Activated T-helper 1 cell treated with Interleukin-2 at 50 U/mL for 16 hours (primary cell): ENCODE results near the gene CDHR5.
"Not testable (repeated sequence)": the region's sequence is repeated elsewhere in the genome, so short reads cannot be mapped to it uniquely, and the experiment has no call there.

Experiments
- DNase-seq: peaks from one replicate; pipeline ENCODE4 v3.0.0-alpha.2; 2020; ENCODE audit warnings: low read depth

The CDHR5 gene

GRCh38 chr11:586376-587316, 38.1 kb downstream of the CDHR5 start:
- DNase-seq: no peak

GRCh38 chr11:584287-584686, 40.5 kb downstream of the CDHR5 start:
- no peak for DNase-seq

GRCh38 chr11:581752-582151, 43.0 kb downstream of the CDHR5 start:
- DNase-seq: no peak

- DNase-seq: no peak
Measured at GRCh38 chr11:581342-581741, 43.4 kb downstream of the CDHR5 start.

GRCh38 chr11:579830-580601, 44.7 kb downstream of the CDHR5 start:
- no peak for DNase-seq

- no peak for DNase-seq
Measured at GRCh38 chr11:578276-579035, 46.3 kb downstream of the CDHR5 start.

- DNase-seq: no peak
Measured at GRCh38 chr11:577611-577894, 47.2 kb downstream of the CDHR5 start.

GRCh38 chr11:576811-577610, 47.7 kb downstream of the CDHR5 start:
- no peak for DNase-seq

GRCh38 chr11:575996-576768, 48.6 kb downstream of the CDHR5 start, which contains the start of gene PHRF1:
Gene PHRF1, plus strand, starts transcription at chr11:576470. Its CDS starts 5,043 bp downstream, at chr11:581513.
- DNase-seq: peak; percentile 92

GRCh38 chr11:575313-575995, 49.3 kb downstream of the CDHR5 start:
- no peak for DNase-seq

GRCh38 chr11:574632-575312, 50.0 kb downstream of the CDHR5 start:
- no peak for DNase-seq

- DNase-seq: not testable (repeated sequence)
Measured at GRCh38 chr11:574031-574570, 50.7 kb downstream of the CDHR5 start.

GRCh38 chr11:573146-573759, 51.5 kb downstream of the CDHR5 start:
- DNase-seq: no peak

GRCh38 chr11:571802-572185, 53.0 kb downstream of the CDHR5 start:
- DNase-seq: no peak

- no peak for DNase-seq
Measured at GRCh38 chr11:569158-569885, 55.4 kb downstream of the CDHR5 start.

GRCh38 chr11:568306-569157, 56.2 kb downstream of the CDHR5 start:
- DNase-seq: peak; percentile 92

- DNase-seq: no peak
Measured at GRCh38 chr11:567629-568292, 57.0 kb downstream of the CDHR5 start.
